C4-2B (cell line): ENCODE measurements around the gene TCFL5.

ENCODE experiments used
- H3K27ac ChIP-seq: fragments of 450-650 bp; 2 replicates; pipeline ENCODE4 v1.5.1; 2017
- ZFX ChIP-seq: fragments of 450-650 bp; IDR thresholded peaks from 2 replicates; pipeline ENCODE4 v1.6.1; 2017
- TF ChIP-seq, protein P1 (sequence below): fragments of 450-650 bp; conservative IDR thresholded peaks from 2 replicates; pipeline ENCODE4 v1.5.1; 2017; ENCODE audit warnings: mild to moderate bottlenecking

Gene TCFL5

DNA sequence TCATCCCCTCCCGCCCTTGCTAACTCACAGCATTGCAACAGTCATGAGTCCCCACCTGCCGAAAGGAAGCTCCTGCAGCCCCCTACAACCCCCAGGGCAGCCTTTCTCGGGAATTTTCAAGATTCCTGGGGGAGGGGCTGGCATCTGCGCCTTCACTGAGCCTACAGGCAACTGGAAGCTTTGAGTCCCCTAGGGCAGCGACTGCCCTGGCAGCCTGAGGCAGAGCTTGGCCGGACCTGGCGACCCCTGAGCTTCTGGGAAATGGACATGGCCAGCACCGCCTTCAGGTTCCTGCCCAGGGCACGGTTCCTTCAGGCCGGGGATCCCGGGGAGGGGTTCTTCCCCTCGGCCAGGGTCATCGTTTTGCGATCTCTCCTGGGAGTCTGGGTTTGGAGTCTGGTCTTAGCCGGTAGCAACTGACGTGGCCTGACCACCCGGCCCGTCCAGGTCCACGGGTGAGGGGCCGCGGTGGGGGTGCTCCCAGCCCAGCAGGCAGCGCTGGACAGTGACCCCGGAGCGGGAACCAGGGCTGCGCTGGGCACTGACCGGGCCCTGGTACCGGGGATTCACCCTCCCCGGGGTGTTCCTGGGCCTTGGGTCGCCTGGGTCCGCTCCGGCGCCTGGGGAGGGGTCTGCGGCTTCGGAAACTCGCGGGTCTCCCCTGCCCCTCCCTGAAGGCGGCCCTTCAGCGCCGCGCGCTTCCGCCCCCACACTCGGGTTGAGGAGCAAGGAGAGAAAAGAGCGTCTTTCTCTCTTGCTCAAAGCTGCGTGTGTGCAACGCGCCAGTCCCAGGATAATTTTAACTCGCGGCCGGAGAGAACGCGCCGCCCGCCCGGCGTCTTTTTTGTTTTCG lies 45.4 kb downstream of the TCFL5 start:
- TF ChIP-seq ZFX: no peak
- TF ChIP-seq, protein P1, sequence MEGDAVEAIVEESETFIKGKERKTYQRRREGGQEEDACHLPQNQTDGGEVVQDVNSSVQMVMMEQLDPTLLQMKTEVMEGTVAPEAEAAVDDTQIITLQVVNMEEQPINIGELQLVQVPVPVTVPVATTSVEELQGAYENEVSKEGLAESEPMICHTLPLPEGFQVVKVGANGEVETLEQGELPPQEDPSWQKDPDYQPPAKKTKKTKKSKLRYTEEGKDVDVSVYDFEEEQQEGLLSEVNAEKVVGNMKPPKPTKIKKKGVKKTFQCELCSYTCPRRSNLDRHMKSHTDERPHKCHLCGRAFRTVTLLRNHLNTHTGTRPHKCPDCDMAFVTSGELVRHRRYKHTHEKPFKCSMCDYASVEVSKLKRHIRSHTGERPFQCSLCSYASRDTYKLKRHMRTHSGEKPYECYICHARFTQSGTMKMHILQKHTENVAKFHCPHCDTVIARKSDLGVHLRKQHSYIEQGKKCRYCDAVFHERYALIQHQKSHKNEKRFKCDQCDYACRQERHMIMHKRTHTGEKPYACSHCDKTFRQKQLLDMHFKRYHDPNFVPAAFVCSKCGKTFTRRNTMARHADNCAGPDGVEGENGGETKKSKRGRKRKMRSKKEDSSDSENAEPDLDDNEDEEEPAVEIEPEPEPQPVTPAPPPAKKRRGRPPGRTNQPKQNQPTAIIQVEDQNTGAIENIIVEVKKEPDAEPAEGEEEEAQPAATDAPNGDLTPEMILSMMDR: no peak

DNA sequence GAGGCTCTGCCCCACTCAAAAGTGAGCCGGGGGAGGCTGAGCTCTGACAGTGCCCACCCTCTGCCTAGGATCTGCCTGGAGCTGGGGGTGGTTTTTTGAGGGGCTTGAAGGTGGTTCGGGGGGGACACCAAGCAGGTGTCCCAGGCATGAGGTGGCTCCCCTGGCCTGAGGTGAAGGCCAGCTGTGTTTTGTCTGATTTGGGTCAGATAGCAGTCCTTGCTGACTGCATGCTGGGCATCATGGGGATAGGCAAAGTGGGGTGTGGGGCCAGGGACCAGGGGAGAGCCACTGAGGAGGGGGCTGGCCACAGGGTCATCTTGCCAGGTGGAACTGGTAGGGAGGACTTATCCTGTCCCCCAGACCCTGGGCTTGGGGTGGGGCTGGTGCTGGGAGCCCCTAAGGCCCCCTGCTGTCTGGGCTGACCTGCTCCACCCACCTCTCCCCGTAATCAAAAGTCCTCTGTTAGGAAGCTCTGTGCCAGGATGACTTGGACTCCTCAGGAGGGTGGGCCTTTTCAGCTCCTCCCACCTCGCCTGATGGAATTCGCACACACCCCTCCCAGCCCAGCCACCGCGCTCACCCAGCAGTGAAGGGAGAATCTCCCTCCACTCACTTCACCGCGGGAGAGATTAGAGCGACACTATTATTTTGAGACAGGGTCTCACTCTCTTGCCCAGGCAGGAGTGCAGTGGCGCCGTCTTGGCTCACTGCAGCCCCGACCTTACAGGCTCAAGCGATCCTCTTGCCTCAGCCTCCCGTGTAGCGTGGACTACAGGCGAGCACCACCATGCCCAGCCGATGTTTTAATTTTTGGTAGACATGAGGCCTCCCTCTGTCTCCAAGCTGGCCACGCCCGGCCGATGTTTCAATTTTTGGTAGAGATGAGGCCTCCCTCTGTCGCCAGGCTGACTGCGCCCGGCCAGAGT lies 46.3 kb downstream of the TCFL5 start:
- TF ChIP-seq ZFX: no peak
- TF ChIP-seq, protein P1: no peak
- H3K27ac ChIP-seq: no peak overlapping the region

More for the DNA sequence above, 45.4 kb downstream of the TCFL5 start:
- H3K27ac ChIP-seq: no peak overlapping the region

DNA sequence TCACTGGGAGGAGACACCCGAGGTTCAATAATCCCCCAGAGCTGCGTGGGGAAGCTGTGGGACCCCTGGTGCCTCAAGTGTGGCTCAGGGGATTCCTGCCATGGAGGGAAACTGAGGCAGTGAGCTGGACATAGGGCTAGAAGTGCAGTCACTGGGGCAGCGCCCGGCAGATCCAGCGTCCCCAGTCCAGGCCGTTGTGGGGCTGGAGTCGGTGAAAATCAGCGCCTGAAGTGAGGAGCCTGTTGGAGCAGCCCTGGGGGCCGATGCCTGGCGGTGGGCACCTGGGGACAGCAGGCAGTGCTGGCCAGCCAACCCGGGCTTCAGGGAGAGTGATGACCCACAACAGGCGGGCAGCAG lies 46.9 kb downstream of the TCFL5 start:
- TF ChIP-seq ZFX: no peak
- TF ChIP-seq, protein P1: no peak
- H3K27ac ChIP-seq: no peak overlapping the region

DNA sequence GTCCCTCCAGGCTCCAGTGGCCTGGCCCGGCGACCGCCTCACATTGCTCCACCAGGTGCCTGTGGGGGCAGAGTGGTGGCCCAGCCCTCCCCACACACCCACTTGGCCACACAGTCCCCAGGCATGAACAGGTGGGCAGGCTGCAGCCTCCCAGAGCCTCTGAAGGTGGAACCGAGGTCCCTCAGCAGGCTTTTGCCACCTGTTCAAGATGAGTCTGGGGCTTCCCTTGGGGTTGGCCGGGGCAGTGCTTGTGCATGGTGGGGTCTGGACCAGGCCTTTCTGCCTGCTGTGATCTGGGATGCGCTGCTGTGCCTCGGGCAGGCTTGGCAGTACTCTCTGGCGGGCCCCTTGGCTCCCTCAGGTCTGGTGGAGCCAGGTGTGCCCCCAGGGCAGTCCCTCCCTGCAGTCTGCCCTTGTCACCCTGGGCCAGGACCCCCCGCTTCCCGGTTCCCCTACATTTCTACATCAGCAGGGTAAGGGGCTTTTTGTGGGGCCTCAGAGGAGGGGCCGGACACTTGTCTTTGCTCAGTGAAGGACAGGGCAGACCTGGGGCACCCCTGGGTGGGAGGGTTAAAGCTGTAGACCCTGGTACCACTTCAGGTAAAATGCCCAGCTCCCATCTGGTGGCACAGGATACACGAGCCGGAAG lies 47.4 kb downstream of the TCFL5 start:
- no peak overlapping the region for H3K27ac ChIP-seq
- TF ChIP-seq ZFX: no peak
- TF ChIP-seq, protein P1: no peak

DNA sequence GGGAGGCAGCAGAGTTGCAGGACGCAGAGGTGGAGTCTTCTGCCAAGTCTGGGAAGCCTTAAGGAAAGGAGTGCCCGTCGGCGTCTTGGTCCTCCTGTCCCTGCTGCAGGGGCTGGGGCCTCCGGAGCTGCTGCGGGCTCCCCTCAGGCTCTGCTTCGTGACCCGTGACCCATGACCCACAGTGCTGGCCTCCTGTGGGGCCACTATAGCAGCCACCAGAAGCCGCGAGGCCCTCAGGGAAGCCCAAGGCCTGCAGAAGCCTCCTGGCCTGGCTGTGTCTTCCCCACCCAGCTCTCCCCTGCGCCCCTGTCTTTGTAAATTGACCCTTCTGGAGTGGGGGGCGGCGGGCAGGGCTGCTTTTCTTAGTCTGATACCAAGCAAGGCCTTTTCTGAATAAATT lies 48.0 kb downstream of the TCFL5 start:
- H3K27ac ChIP-seq: no peak overlapping the region
- TF ChIP-seq, protein P1: no peak
- TF ChIP-seq ZFX: no peak

DNA sequence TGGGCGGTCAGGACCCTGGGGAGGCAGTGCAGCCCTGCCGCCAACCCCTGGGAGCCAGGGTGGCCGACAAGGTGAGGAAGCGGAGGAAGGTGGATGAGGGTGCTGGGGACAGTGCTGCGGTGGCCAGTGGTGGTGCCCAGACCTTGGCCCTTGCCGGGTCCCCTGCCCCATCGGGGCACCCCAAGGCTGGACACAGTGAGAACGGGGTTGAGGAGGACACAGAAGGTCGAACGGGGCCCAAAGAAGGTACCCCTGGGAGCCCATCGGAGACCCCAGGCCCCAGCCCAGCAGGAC lies 48.8 kb downstream of the TCFL5 start:
- TF ChIP-seq ZFX: no peak
- TF ChIP-seq, protein P1: no peak
- no peak overlapping the region for H3K27ac ChIP-seq
